WI38 (cell line): ENCODE data around the gene FBXL4.

ENCODE experiments used
- H3K4me3 ChIP-seq: 2 replicates; pipeline ENCODE4 v1.5.1; 2011; ENCODE audit warnings: low read depth, mild to moderate bottlenecking, control low read depth, low read length
- TF ChIP-seq, protein P1 (sequence below): IDR thresholded peaks from 2 replicates; pipeline ENCODE4 v1.5.1; 2012; ENCODE audit warnings: low read depth, mild to moderate bottlenecking, control low read depth, low read length

FBXL4 gene

GRCh38 chr6:98830146-98830545 is 117.6 kb downstream of the FBXL4 start:
- TF ChIP-seq, protein P1, sequence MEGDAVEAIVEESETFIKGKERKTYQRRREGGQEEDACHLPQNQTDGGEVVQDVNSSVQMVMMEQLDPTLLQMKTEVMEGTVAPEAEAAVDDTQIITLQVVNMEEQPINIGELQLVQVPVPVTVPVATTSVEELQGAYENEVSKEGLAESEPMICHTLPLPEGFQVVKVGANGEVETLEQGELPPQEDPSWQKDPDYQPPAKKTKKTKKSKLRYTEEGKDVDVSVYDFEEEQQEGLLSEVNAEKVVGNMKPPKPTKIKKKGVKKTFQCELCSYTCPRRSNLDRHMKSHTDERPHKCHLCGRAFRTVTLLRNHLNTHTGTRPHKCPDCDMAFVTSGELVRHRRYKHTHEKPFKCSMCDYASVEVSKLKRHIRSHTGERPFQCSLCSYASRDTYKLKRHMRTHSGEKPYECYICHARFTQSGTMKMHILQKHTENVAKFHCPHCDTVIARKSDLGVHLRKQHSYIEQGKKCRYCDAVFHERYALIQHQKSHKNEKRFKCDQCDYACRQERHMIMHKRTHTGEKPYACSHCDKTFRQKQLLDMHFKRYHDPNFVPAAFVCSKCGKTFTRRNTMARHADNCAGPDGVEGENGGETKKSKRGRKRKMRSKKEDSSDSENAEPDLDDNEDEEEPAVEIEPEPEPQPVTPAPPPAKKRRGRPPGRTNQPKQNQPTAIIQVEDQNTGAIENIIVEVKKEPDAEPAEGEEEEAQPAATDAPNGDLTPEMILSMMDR: no peak
- no peak overlapping the region for H3K4me3 ChIP-seq

DNA sequence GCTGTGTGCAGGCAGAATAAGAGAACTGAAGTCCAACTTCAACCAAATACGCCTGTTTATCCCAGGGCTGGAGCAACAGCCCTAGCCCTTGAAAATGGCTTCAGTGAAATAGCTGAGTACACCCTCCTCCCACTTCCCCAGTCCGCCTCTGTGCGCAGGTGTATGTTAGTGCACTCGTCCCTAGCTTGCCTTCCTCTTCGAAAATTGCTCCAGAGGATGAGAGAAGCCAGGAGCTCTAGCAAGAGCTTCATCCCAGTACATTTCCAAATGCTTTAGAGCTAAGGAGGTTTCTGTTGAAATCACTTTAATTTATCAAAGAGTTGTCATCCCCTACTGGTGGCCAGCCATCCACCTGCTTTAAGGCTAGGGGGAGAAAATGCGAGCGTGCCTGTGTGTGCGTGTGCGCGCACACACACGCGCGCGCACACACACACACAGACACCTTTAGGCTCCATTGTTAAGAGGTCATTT is 118.8 kb downstream of the FBXL4 start:
- no peak overlapping the region for H3K4me3 ChIP-seq
- TF ChIP-seq, protein P1: no peak

DNA sequence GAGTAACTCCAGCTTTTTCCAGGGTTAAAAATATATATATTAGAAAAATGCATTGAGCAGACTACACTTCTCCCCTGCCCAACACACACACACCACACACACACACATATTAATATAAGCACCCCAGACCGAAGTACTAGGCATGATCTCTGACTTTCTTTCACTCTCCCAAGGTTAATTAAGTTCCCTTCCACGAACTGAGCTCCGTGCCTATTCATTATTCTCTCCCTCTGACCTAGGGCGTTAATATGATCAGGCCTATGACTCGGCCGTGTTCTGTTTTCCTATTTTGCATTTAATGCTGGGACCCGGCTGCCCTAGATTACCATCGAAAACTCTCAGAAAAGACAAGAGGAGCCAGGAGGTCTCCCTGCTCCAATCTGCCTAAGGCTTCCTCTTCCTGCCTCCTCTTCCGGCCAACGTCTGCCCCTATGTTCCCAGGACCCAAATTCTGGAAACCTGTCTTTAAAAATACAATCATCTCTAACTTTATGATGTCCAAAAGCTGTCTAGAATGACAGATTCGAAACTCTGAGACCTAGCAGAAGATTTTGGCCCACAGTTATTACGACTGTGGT is 119.4 kb downstream of the FBXL4 start:
- TF ChIP-seq, protein P1: no peak
- H3K4me3 ChIP-seq: no peak overlapping the region

DNA sequence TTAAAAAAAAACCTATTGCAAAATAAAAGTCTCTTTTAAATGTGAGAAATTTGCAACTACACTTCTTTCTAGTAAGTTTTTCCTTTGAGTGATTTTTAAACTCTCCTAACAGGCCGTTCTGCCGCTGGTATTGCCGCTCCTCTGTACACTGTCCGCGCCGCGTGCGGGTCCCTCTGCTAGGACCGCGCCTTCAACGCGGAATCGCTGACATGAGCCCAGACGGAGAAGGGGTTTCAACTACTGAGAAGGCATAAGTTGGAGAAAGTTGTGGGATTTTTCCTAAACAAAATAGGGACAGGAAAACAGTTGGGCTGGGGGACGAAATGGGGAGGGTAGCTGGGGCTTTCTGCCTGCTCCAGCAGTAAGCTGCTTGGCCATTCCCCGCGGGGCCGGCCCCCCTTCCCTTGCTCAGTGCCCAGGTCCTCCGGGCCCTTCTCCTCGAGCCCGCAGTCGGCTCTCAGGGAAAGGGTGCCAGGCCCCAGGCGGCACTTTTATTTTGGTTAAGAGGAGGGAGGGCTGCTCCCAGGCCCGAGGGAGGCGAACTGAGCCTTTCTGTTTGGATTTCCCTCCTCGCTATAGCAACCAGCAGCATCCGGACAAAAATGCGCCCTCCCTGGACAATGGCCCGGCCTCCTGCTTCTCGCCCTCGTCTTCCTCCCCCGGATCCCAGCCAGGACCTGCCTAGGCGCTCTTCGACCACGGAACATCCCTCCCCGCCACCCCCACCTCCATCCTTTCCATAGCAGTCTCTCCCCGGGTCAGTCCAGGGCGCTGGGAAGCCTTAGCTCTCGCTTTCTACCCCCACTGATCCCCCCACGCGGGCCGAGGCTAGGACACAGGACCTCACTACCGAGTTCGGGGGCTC is 120.2 kb downstream of the FBXL4 start:
- TF ChIP-seq, protein P1: no peak
- H3K4me3 ChIP-seq: no peak overlapping the region

DNA sequence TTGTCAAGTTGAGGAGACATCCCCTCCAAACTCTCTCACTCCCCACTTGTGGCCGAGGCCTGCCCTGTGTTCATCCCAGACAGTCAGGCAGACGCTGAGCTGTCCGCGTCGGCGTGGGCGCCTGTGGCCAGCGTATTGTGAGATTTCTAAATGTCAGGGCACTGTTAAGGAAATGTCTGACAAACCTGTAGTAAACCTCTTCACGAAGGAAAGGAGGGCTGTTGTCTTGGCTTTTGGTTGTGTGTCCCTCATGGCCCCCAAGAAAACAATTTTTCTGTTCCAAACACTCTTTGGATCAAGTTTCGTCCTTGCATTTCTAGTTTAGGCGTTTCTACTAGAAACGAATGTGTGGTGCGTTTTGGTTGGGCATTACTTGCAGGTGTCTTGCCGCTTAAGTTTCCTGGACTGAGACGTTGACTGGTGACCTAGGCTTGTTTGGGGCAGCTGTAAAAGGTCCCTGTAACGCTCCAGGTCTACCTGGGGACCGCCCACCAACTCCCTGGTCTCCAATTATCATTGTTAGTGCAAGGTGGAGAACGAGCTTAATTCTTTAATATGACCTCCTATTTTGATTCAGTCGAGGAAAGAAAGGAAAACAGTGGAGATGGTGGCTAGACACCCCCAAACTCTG is 122.0 kb downstream of the FBXL4 start:
- H3K4me3 ChIP-seq: no peak overlapping the region
- TF ChIP-seq, protein P1: no peak

DNA sequence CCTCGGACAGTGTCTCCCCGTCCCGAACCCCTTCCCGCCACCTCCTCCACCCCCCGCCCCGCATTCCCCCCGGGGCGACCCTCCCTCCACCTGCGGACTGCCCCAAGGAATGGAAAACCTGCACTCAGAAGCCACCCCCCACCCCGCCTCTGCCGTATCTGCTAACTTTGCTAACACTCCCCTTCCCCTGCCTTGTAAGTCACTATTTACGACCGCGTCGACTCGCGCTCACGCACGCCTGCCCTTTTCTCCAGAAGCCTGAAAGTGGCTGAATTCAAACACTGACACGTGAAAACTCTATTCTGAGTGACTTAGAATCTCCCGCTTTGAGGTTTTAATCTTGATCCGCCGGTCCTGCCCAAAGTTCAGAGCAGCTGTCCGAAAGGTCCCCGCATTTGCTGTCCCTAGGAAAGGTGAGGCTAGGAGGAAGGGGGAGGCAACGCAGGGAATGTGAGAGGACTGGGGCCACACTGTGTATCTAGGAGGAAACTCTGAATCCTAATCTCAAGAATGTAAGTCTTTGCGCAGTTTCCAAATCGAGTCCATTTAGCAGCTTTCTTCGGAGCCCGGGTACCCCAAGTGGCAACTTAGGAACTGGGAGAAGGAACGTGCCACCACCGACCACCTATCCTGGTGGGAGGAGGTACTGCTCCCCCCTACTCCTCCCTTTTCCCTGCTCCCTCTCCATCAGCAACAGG is 122.7 kb downstream of the FBXL4 start:
- TF ChIP-seq, protein P1: no peak
- H3K4me3 ChIP-seq: no peak overlapping the region
